Nephron (organoid): Measurements from ENCODE around the gene CLCN4.

Source experiments
- H3K27ac Mint-ChIP-seq, 3 experiments: 2 replicates each; pipeline ENCODE4 v1.8.0; 2020; ENCODE audit warnings: mixed read lengths in 3 of 3, mild to moderate bottlenecking in 2 of 3, moderate library complexity in 1 of 3
- H3K27me3 Mint-ChIP-seq: 2 replicates; pipeline ENCODE4 v1.8.0; 2021; ENCODE audit warnings: low read depth, mild to moderate bottlenecking, moderate library complexity, mixed read lengths
- H3K36me3 Mint-ChIP-seq: 2 replicates; pipeline ENCODE4 v1.8.0; 2020; ENCODE audit warnings: low read depth, mixed read lengths
- H3K4me1 Mint-ChIP-seq: 2 replicates; pipeline ENCODE4 v1.8.0; 2020; ENCODE audit warnings: mixed read lengths
- H3K4me3 Mint-ChIP-seq, 3 experiments: 2 replicates each; pipeline ENCODE4 v1.8.0; 2020; ENCODE audit warnings: mild to moderate bottlenecking in 3 of 3, mixed read lengths in 3 of 3, moderate library complexity in 2 of 3
- H3K9me3 Mint-ChIP-seq: 2 replicates; pipeline ENCODE4 v1.8.0; 2020; ENCODE audit warnings: mixed read lengths
- CTCF ChIP-seq, 3 experiments: fragments of 200-600 bp; sonication (generic); IDR thresholded peaks; one replicate each; pipeline ENCODE4 v1.5.0; 2021; ENCODE audit warnings: antibody characterized with exemption in 3 of 3; ENCODE audit not compliant: unreplicated experiment in 3 of 3

The CLCN4 gene

DNA sequence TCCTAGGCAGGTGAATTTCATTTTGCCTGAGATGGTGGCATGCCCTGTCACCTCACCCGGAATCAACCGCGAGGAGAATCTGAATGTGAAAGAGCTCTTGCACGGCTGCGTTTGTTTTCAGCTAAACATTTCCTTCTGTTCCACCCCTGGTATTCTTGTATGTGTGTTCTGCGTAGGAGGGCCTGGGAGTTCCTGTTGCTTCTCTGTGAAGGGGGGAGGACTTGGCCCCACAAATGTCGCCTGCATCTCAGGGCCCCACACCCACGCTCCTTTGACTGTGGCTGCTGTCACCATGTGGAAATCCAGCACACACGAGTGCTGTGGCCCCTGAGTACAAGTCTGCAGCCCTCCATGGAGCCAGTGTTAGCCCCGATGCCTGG lies 45.8 kb upstream of the CLCN4 start:
- peaks cover 5% of the 10 kb centered on the region for H3K27me3 Mint-ChIP-seq
- peaks cover 31% of the 10 kb centered on the region for H3K36me3 Mint-ChIP-seq
- H3K4me1 Mint-ChIP-seq = peaks cover 59% of the 10 kb centered on the region
- peak overlapping the region in 1 of 3 experiments; percentile 12 for H3K27ac Mint-ChIP-seq
- H3K9me3 Mint-ChIP-seq = no peaks in the 10 kb centered on the region
- no peak overlapping the region for H3K4me3 Mint-ChIP-seq
- no peak for TF ChIP-seq CTCF (IDR thresholded peaks at IDR 0.05; ENCODE audit: unreplicated experiment in 3 of 3)

- Mint-ChIP-seq H3K27ac (no peak overlapping the region), H3K4me1 (peaks cover 55% of the 10 kb centered on the region), H3K9me3 (peaks cover 5% of the 10 kb centered on the region), H3K36me3 (peaks cover 37% of the 10 kb centered on the region), H3K27me3 (peaks cover 5% of the 10 kb centered on the region), H3K4me3 (no peak overlapping the region)
- no peak for TF ChIP-seq CTCF (IDR thresholded peaks at IDR 0.05; ENCODE audit: unreplicated experiment in 3 of 3)
Measured at GRCh38 chrX:10111364-10112148, 45.2 kb upstream of the CLCN4 start.

- H3K27me3 Mint-ChIP-seq = peaks cover 5% of the 10 kb centered on the region
- no peak overlapping the region for H3K4me3 Mint-ChIP-seq
- H3K27ac Mint-ChIP-seq = peak overlapping the region in 1 of 3 experiments; percentile 26
Measured at GRCh38 chrX:10112510-10112909, 44.3 kb upstream of the CLCN4 start.

DNA sequence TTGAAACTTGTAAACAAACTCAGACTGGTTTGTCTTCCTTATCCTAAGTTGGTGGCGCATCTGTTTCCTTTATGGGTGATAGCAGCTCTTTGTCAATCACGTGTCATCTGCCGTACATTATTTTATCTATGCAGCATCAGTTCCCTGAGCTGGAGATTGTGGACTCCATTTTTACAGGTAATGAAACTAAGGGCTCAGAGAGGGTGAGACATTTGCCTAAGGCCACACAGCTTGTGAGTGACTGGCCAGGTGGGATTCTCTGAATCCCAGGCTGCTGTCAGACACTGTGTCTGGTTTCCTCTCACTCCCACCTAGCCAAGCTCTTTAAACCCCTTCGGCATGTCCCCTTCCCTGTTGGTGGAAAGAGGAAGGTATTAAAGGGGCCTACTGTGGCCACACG lies 41.7 kb upstream of the CLCN4 start:
- peaks cover 26% of the 10 kb centered on the region for H3K9me3 Mint-ChIP-seq
- no peak overlapping the region for H3K4me3 Mint-ChIP-seq
- H3K27ac Mint-ChIP-seq = no peak overlapping the region

More at GRCh38 chrX:10112510-10112909, 44.3 kb upstream of the CLCN4 start:
- H3K9me3 Mint-ChIP-seq = peaks cover 6% of the 10 kb centered on the region
- TF ChIP-seq CTCF (IDR thresholded peaks at IDR 0.05; ENCODE audit: unreplicated experiment in 3 of 3) = no peak
- peaks cover 45% of the 10 kb centered on the region for H3K4me1 Mint-ChIP-seq
- H3K36me3 Mint-ChIP-seq = peaks cover 42% of the 10 kb centered on the region

DNA sequence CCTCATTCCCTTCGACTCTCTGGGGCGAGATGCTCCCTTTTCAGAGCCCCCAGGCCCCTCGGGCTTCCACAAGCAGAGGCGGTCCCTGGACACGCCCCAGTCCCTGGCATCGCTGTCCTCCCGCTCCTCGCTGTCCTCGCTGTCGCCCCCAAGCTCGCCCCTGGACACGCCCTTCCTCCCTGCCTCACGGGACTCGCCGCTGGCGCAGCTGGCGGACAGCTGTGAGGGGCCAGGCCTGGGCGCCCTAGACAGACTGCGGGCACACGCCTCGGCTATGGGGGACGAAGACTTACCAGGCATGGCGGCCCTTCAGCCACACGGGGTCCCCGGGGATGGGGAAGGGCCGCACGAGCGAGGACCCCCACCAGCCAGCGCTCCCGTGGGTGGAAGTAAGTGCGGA lies 39.5 kb upstream of the CLCN4 start:
- H3K27me3 Mint-ChIP-seq = no peaks in the 10 kb centered on the region
- no peak overlapping the region for H3K27ac Mint-ChIP-seq

More for the DNA sequence above, 41.7 kb upstream of the CLCN4 start:
- no peak for TF ChIP-seq CTCF (IDR thresholded peaks at IDR 0.05; ENCODE audit: unreplicated experiment in 3 of 3)
- H3K27me3 Mint-ChIP-seq = peaks cover 5% of the 10 kb centered on the region
- H3K36me3 Mint-ChIP-seq = peaks cover 56% of the 10 kb centered on the region
- peaks cover 23% of the 10 kb centered on the region for H3K4me1 Mint-ChIP-seq

More for the DNA sequence above, 39.5 kb upstream of the CLCN4 start:
- peaks cover 71% of the 10 kb centered on the region for H3K36me3 Mint-ChIP-seq
- no peak overlapping the region for H3K4me3 Mint-ChIP-seq
- H3K9me3 Mint-ChIP-seq = peaks cover 48% of the 10 kb centered on the region
- H3K4me1 Mint-ChIP-seq = peaks cover 8% of the 10 kb centered on the region
- no peak for TF ChIP-seq CTCF (IDR thresholded peaks at IDR 0.05; ENCODE audit: unreplicated experiment in 3 of 3)
